Measurements from ENCODE around the gene CDY1.
"Not testable (repeated sequence)": the region's sequence is repeated elsewhere in the genome, so short reads cannot be mapped to it uniquely, and the experiment has no call there.

Gene CDY1, protein sequence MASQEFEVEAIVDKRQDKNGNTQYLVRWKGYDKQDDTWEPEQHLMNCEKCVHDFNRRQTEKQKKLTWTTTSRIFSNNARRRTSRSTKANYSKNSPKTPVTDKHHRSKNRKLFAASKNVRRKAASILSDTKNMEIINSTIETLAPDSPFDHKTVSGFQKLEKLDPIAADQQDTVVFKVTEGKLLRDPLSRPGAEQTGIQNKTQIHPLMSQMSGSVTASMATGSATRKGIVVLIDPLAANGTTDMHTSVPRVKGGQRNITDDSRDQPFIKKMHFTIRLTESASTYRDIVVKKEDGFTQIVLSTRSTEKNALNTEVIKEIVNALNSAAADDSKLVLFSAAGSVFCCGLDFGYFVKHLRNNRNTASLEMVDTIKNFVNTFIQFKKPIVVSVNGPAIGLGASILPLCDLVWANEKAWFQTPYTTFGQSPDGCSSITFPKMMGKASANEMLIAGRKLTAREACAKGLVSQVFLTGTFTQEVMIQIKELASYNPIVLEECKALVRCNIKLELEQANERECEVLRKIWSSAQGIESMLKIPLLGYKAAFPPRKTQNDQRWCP

DNA sequence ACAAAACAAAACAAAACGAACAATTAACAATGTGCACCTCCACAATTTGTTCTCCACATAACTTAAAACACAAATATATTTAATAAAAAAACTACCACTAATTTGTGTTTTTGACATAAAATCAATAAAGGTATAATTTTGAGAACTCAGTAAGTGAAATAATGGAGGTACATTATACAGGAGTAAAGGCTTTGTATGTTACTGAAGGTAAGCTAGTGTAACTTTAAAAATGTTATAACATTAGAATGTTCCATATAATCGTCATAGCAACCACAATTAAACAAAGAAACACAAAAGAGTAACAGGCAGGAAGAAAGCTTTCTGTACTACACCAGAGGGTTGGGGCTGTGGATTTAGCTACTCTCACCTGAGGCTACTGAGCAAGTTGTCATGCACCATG lies at the start of gene CDY1:
CDY1 (plus strand) TSS at position 301 of the 400 bp plus-strand sequence. CDS start 326 bp downstream, outside the sequence.
- not testable (repeated sequence) for DNase-seq

DNA sequence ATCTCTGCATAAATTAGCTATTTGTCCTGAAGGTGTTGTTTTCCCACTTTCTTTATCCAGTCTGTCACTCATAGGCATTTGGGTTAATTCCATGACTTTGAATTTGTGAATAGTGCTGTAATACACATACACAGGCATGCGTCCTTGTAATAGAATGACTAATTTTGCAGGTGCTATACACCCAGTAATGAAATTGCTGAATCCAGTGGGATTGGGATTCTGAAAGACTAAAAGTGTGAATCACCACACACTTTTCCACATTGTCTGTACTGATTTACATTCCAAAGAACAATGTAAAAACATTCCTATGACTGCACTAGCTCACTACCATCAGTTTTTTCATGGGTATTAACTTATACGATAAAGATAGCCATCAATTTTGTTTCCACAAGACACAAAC lies 28.6 kb upstream of the CDY1 start:
- not testable (repeated sequence) for DNase-seq

DNA sequence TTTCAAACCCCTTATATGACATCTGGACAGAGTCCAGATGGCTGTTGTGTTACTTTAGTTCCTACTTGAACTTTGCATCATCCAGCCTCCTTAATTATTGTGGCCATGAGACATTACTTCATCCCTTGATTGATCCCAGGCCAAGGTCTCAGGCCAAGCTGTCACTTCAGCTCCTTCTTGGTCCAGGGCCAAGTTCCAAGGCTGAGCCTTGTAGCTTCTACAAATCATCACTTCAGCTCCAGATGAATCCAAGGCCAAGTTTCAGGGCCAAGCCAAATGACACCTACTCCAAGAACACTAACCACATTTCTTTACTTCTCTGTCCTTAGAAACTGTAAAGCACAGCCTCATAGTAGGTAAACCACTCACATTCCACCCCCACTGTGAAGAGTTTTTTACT lies 1.7 kb upstream of the CDY1 start:
- DNase-seq: not testable (repeated sequence)

DNA sequence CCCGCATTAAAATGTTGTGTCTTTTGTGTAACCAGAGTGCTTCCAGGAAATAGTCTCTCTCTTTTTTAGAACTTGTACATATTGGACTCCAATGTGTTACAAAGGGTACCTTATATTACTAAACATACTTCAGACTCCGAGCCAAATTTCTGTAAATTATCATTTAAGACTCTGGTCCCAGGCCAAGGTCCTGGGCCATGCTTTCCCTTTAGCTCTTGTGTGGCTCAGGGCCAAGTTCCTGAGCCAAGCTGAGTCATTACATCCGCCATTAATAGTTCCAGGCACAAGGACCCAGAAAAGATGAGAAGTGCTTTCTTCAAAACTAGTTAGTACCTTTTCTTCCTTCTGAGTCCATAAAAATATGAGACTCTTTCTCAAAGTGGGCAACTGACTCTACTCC lies 4.6 kb downstream of the CDY1 start:
- not testable (repeated sequence) for DNase-seq

DNA sequence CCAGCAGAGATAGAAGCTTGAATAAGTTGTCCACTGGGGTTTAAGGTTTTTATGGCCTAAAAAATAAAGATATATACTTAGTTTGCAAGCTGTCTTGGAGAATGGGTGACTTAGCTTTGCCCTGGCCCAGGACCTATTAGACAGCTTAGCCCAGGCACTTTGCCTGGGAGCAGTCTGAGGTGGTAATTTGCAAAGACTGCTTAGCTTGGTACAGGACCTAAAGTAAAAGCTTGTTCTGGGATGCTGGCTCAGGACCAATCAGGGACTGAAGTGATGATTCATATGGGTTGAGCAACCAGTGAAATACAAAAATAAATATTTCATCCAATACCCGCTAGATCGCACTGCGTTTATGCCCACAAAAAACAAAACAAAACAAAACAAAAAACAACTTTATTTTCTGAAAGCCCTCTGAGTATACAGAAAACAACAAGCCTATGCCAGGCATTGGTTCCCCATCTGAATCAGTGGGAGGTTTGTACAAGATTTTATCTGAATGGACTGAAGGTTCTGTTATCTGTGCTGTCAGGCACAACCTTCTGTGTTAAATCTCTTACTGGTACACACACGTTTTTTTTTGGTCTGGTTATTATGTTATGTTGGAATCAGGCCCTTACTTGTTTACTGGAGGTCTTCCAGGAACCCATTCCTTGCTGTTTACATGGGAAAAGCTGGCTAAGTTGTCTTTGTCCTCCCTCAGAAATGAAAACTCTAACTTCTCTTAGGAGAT lies 8.6 kb downstream of the CDY1 start:
- not testable (repeated sequence) for DNase-seq

DNA sequence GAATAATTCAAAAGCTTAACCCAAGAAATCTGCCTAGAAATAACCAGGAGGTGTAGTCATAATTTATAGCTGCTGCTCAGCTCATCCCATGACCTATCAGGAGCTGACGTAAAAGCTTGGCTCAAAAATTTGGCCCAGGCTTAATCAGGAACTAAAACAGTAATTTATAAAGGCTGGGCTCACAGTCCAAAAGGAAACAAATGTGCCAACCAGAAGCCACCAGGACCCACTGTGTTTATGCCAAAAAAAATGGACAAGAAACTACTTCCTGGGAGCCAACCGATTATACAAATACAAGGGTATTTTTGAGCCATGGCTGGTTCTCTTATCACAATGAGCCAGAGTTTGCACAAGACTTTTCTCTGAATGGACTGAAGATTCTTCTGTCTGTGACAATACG lies 17.9 kb downstream of the CDY1 start:
- DNase-seq: not testable (repeated sequence)

DNA sequence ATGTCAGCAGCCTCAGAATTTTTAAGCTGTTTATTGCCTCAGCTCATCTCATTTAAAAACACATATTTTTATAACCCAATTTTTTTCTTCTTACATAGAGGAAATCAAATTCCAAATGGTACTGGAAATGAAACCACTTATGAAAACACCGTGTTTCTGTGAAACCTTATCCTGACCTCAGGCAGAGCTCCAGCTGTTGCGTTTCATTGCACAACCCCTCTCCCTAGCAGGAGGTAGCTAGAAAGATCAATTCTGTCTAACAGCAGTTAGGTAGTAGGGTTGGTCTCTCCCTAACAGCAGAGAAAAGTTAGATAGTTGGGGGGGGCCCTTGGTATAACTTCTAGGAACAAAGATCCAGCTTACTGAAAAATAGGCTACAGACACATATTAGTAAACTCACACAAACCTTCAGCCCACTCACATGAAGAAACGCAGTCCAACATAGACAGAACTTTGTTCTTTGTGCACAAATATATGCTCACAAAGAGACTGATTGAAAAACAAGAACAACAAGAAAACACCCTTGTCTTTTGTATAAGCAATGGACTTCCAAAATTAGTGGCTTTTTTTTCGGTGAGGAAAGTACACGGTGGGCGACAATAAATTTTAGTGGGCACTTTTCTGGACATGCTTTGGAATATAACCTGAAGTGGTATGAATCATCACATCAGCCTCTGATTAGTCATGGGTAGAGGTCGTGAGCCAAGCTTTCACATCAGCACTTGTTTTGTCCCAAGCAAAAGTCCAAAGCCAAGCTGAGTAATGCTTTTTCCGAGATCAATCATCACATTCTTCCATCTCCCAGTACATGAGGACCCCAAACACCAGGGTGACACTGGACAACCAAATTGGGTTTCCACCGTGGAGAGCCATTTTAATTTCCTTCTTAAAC lies 21.4 kb downstream of the CDY1 start:
- DNase-seq: not testable (repeated sequence)

Data from NCI-H1105 treated with DMSO at 0.1 percent for 48 hours (cell line).